ENCODE results near the gene GPR84. TPM values are rescaled to one million over a fixed set of nuclear protein-coding genes. Genes with fewer than 3 reads are reported as not detected.

Gene GPR84
- total and polyA plus RNA-seq, 9 of the 15 experiments (the other 6 are each of a cell fraction or from before 2014, with no cell fraction given) = 0.07 to 0.18 (median 0.11) TPM; not detected in 5

GRCh38 chr12:54394281-54394719 is 30.0 kb upstream of the GPR84 start (continued):
- peak; percentile 51; the same call in 1 of the 2 replicates for TF ChIP-seq REST (IDR thresholded peaks at IDR 0.05; ENCODE audit: borderline replicate concordance)
- TF ChIP-seq REST (CRISPR knock-in tag; IDR thresholded peaks at IDR 0.05; ENCODE audit: low read depth) = no peak
- peak; percentile 95 for TF ChIP-seq TRIM28 (IDR thresholded peaks at IDR 0.05)
- TF ChIP-seq BRD9 (IDR thresholded peaks at IDR 0.05; ENCODE audit: low read depth, partially characterized antibody) = peak; percentile 77
- TF ChIP-seq IRF1 (CRISPR knock-in tag; IDR thresholded peaks at IDR 0.05; ENCODE audit: borderline replicate concordance) = no peak
- TF ChIP-seq TSC22D4 (tag; IDR thresholded peaks at IDR 0.05) = no peak
- 0 out of 2 replicates have a peak, but pooled peaks have one; percentile 9 for TF ChIP-seq CREB1 (IDR thresholded peaks at IDR 0.05)
- no peak for TF ChIP-seq CREB1 (CRISPR knock-in tag; IDR thresholded peaks at IDR 0.05)
- TF ChIP-seq ZNF830 (CRISPR knock-in tag; IDR thresholded peaks at IDR 0.05) = no peak
- TF ChIP-seq NFE2 (IDR thresholded peaks at IDR 0.05; ENCODE audit: low read depth) = 0 out of 2 replicates have a peak, but pooled peaks have one; percentile 6
- TF ChIP-seq CBX1 (IDR thresholded peaks at IDR 0.05; ENCODE audit: low read depth) = peak; percentile 43; the same call in 1 of the 2 replicates
- peak; percentile 23; the same call in 1 of the 2 replicates for TF ChIP-seq TOE1 (IDR thresholded peaks at IDR 0.05; ENCODE audit: borderline replicate concordance)
- no peak for TF ChIP-seq TOE1 (CRISPR knock-in tag; IDR thresholded peaks at IDR 0.05; ENCODE audit: borderline replicate concordance, low read depth)
- peak; percentile 56; the same call in 1 of the 2 replicates for TF ChIP-seq MTA1 (IDR thresholded peaks at IDR 0.05; ENCODE audit: borderline replicate concordance)
- peak; percentile 29; the same call in 1 of the 2 replicates for TF ChIP-seq FOXM1 (IDR thresholded peaks at IDR 0.05; ENCODE audit: low read depth)
- no peak for TF ChIP-seq FOXM1 (CRISPR knock-in tag; IDR thresholded peaks at IDR 0.05; ENCODE audit: low read depth)
- 0 out of 2 replicates have a peak, but pooled peaks have one; percentile 58 for TF ChIP-seq ZBED1 (IDR thresholded peaks at IDR 0.05)
- no peak for TF ChIP-seq ZNF133 (CRISPR knock-in tag; IDR thresholded peaks at IDR 0.05)
- no peak for TF ChIP-seq HDAC3 (IDR thresholded peaks at IDR 0.05; ENCODE audit: borderline replicate concordance, partially characterized antibody)
- TF ChIP-seq THRAP3 (IDR thresholded peaks at IDR 0.05; ENCODE audit: borderline replicate concordance) = no peak
- TF ChIP-seq KLF10 (CRISPR knock-in tag; IDR thresholded peaks at IDR 0.05) = peak; percentile 48; the same call in 1 of the 2 replicates

Data from K562 (cell line).